PFSK-1 (cell line): ENCODE data around the gene KCNH1.

ENCODE experiments used
- FOXP2 ChIP-seq: optimal IDR thresholded peaks from 2 replicates; pipeline ENCODE3; 2011; ENCODE audit warnings: borderline replicate concordance, control low read depth, inconsistent platforms; ENCODE audit not compliant: insufficient read depth; ENCODE audit errors: extremely low read length, extremely low read depth
- POLR2AphosphoS5 ChIP-seq: IDR thresholded peaks from 2 replicates; pipeline ENCODE4 v1.6.1; 2012; ENCODE audit warnings: low read depth, mild to moderate bottlenecking, control low read depth, low read length, moderate library complexity
- SIN3A ChIP-seq: IDR thresholded peaks from 2 replicates; pipeline ENCODE4 v1.6.1; 2012; ENCODE audit warnings: mild to moderate bottlenecking, low read length, moderate library complexity, borderline replicate concordance; ENCODE audit not compliant: insufficient read depth
- TAF1 ChIP-seq: IDR thresholded peaks from 2 replicates; pipeline ENCODE4 v1.6.1; 2012; ENCODE audit warnings: low read length, control low read depth, borderline replicate concordance; ENCODE audit not compliant: insufficient read depth
- TF ChIP-seq, protein P1 (sequence below), 2 experiments: IDR thresholded peaks; 2 replicates each; pipeline versions ENCODE4 v1.6.1 to v1.8.0; 2011 to 2012; ENCODE audit warnings: low read depth in 2 of 2, low read length in 2 of 2, control low read depth in 1 of 2, inconsistent platforms in 1 of 2, mild to moderate bottlenecking in 1 of 2, moderate library complexity in 1 of 2; ENCODE audit not compliant: insufficient read depth in 1 of 2

The KCNH1 gene

DNA sequence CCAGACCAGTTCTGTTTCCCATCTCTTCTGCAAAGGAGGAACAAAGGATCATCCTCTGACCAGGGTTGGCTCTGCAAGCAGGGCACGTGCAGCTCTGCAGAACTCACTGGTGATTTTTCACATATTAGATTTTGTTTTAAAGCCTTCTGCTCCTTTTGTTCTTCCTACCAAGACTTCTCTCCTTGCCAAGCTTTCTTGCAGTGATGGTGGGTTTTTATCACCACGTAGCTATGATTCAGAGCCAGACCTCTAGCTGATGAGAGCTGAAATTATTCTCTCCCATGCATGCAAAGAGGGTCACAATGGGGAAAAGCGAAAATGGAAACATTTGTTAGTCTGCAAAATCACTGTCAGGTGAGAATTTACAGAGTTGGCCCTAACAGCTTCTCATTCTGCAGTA is 225.2 kb downstream of the KCNH1 start:
- no peak for TF ChIP-seq FOXP2
- no peak for TF ChIP-seq TAF1
- TF ChIP-seq POLR2AphosphoS5 = no peak
- TF ChIP-seq, protein P1, sequence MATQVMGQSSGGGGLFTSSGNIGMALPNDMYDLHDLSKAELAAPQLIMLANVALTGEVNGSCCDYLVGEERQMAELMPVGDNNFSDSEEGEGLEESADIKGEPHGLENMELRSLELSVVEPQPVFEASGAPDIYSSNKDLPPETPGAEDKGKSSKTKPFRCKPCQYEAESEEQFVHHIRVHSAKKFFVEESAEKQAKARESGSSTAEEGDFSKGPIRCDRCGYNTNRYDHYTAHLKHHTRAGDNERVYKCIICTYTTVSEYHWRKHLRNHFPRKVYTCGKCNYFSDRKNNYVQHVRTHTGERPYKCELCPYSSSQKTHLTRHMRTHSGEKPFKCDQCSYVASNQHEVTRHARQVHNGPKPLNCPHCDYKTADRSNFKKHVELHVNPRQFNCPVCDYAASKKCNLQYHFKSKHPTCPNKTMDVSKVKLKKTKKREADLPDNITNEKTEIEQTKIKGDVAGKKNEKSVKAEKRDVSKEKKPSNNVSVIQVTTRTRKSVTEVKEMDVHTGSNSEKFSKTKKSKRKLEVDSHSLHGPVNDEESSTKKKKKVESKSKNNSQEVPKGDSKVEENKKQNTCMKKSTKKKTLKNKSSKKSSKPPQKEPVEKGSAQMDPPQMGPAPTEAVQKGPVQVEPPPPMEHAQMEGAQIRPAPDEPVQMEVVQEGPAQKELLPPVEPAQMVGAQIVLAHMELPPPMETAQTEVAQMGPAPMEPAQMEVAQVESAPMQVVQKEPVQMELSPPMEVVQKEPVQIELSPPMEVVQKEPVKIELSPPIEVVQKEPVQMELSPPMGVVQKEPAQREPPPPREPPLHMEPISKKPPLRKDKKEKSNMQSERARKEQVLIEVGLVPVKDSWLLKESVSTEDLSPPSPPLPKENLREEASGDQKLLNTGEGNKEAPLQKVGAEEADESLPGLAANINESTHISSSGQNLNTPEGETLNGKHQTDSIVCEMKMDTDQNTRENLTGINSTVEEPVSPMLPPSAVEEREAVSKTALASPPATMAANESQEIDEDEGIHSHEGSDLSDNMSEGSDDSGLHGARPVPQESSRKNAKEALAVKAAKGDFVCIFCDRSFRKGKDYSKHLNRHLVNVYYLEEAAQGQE (IDR thresholded peaks at IDR 0.05; ENCODE audit: insufficient read depth in 1 of 2, low read depth in 2 of 2, low read length in 2 of 2) = no peak
- no peak for TF ChIP-seq SIN3A

DNA sequence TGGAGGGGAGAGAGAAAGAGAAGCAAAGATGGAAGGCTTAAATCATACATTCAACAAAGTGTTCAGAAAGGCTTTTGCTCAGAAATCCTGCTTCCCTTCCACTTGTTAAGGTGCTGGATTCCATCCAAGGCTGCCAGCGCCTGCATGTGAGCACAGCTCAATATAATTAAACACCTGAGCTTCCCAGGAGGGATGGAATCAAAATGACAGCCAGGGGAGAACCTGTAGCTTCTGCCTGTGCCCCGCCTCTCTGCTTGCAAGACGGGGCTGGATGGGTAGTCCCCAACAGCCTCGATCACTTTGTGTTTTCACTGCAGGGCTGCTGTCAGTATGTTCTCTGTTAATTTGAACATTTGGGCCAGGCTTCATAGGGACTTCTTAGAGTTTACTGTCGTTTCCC is 225.7 kb downstream of the KCNH1 start:
- TF ChIP-seq, protein P1 (IDR thresholded peaks at IDR 0.05; ENCODE audit: insufficient read depth in 1 of 2, low read depth in 2 of 2, low read length in 2 of 2) = no peak
- TF ChIP-seq POLR2AphosphoS5 (no peak), SIN3A (no peak), FOXP2 (no peak), TAF1 (no peak)

DNA sequence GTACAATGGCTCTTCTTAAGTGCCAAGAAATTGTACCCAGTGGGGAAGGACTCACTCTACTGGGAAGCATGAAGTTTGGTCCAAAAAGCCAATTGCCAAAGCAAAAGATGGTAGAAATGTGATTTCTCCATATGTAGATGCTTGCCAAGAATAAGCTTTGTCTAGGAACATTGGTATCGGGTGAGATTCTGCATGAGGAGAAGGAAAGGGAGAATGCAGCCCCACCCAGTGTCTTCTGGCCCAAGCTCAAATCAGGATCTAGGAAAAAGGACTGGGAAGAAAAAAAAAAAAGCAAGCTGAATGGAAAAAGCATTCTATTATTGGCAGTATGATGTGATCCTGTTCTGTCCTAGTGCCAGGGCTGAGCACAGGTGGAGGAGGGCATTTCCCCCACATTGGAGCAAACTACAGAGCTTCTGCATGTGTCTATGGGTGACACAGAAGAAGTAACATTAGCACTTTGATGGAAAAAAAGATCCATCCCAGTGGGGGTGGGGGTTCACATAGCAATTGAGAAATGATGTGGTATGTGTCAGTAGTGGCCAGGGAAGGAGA is 226.6 kb downstream of the KCNH1 start:
- TF ChIP-seq TAF1 = no peak
- no peak for TF ChIP-seq SIN3A
- TF ChIP-seq POLR2AphosphoS5 = no peak
- TF ChIP-seq FOXP2 = no peak
- TF ChIP-seq, protein P1 (IDR thresholded peaks at IDR 0.05; ENCODE audit: insufficient read depth in 1 of 2, low read depth in 2 of 2, low read length in 2 of 2) = no peak

DNA sequence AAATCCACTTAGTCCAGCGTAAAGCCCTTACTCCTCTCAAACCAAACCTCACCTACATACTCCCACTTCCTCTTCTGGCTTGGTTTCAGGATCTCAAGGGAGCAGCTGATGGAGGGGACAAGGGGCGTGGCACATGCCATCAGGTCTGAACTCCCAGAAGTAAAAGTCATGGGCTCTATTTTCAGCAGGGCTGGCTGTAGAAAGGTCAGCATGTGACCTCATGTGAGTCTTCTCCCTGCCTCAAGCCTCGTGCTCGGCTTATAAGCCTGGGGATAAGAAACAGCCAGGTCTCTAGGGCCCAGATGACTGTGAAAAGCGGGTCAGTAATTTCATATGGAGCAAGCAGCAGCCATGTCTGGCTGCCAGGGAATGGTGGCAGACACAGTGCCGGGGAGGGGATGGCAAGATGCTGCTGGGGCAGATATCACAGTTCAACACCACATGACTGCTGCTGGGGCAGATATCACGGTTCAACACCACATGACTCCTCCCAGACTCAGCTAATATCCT is 227.9 kb downstream of the KCNH1 start:
- TF ChIP-seq FOXP2 = no peak
- no peak for TF ChIP-seq POLR2AphosphoS5

DNA sequence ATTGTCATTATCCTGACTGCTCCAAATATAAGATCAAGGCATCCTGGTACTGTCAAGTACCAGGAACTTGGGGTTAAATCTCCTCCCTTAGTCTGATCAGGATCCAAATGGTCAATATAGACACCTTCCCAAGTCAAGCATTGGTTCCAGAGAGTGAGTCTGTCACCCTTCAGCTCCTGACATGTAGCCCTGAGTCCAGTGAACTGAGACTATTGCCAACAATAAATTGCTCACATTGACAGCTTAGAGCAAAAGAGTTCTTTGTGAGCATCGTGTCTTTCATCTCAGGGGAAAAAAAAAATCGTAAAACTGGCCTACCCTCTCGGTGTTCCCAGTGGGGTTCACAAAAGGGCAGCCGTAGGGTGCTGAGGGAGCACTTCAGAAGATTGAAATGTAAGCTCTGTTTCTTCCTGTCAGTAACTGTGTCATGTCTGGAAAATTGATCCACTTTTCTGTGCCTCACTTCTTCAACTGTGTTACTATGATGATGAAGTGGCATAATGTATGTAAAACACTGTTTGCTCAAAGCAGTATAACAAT is 228.5 kb downstream of the KCNH1 start:
- no peak for TF ChIP-seq POLR2AphosphoS5
- TF ChIP-seq, protein P1 (IDR thresholded peaks at IDR 0.05; ENCODE audit: insufficient read depth in 1 of 2, low read depth in 2 of 2, low read length in 2 of 2) = no peak
- TF ChIP-seq SIN3A = no peak
- TF ChIP-seq TAF1 = no peak
- no peak for TF ChIP-seq FOXP2
